Panc1 (cell line): Measurements from ENCODE around the gene GRID2. TPM values are rescaled to one million over a fixed set of nuclear protein-coding genes. Genes with fewer than 3 reads are reported as not detected.

Experiments used
- ATAC-seq: fragments of 200-7000 bp; cut with Tn5 transposase; 2 replicates; pipeline ENCODE4 v1.9.1; 2020; ENCODE audit warnings: mild to moderate bottlenecking, moderate library complexity
- BruUV-seq: library from RNA; stranded (reverse); fragments of 400-500 nt; replicated peaks from 2 replicates; lab custom pipeline; 2021; lab: Mats Ljungman, UMichigan
- CTCF ChIA-PET: fragments of 300-600 bp; sonication (Branson Sonifier 250); formaldehyde crosslinking; loops from one replicate; lab custom pipeline; 2022; ENCODE audit warnings: antibody characterized with exemption; lab: Charles Lee
- POLR2A ChIA-PET: fragments of 300-600 bp; sonication (Branson Sonifier 250); formaldehyde crosslinking; loops from one replicate; lab custom pipeline; 2022; ENCODE audit warnings: antibody characterized with exemption; lab: Charles Lee
- DNase-seq: peaks from one replicate; pipeline ENCODE4 v3.0.0-alpha.2; 2010; ENCODE audit warnings: low read depth, low spot score
- H3K27ac ChIP-seq: 2 replicates; pipeline ENCODE4 v1.5.1; 2011; ENCODE audit warnings: mild to moderate bottlenecking, low read length, inconsistent platforms
- H3K27me3 ChIP-seq: fragments of 200-500 bp; sonication (Bioruptor generic); 2 replicates; pipeline ENCODE4 v1.6.0; 2014; ENCODE audit warnings: low read length, inconsistent platforms; ENCODE audit not compliant: control insufficient read depth, insufficient read depth
- H3K36me3 ChIP-seq: fragments of 200-500 bp; sonication (Bioruptor generic); 2 replicates; pipeline ENCODE4 v1.5.1; 2014; ENCODE audit warnings: inconsistent platforms, mild to moderate bottlenecking, low read length, moderate library complexity; ENCODE audit not compliant: control insufficient read depth, insufficient read depth
- H3K4me1 ChIP-seq: 2 replicates; pipeline ENCODE4 v1.5.1; 2011; ENCODE audit warnings: inconsistent platforms, mild to moderate bottlenecking, low read length, moderate library complexity; ENCODE audit not compliant: control insufficient read depth, insufficient read depth
- H3K4me3 ChIP-seq, 2 experiments: 2 replicates each; pipeline ENCODE4 v1.5.1; 2011 to 2012; ENCODE audit warnings: low read depth in 2 of 2, low read length in 2 of 2, mild to moderate bottlenecking in 2 of 2, inconsistent platforms in 1 of 2, moderate library complexity in 1 of 2
- H3K9me3 ChIP-seq: fragments of 200-500 bp; sonication (Bioruptor generic); 2 replicates; pipeline ENCODE4 v1.5.1; 2014; ENCODE audit warnings: low read depth, mild to moderate bottlenecking, inconsistent platforms, low read length, moderate library complexity; ENCODE audit not compliant: control insufficient read depth, insufficient read depth
- CTCF ChIP-seq: fragments of 450-650 bp; IDR thresholded peaks from 2 replicates; pipeline ENCODE4 v1.5.1; 2017; ENCODE audit warnings: mild to moderate bottlenecking
- POLR2AphosphoS5 ChIP-seq: IDR thresholded peaks from 2 replicates; pipeline ENCODE4 v1.6.1; 2012; ENCODE audit warnings: mild to moderate bottlenecking, low read depth, low read length, moderate library complexity
- REST ChIP-seq, 2 experiments: IDR thresholded peaks; 2 replicates each; pipeline ENCODE4 v1.6.1; 2011 to 2012; ENCODE audit warnings: low read depth in 2 of 2, control low read depth in 1 of 2, low read length in 1 of 2, mild to moderate bottlenecking in 1 of 2, moderate library complexity in 1 of 2; ENCODE audit not compliant: insufficient read depth in 1 of 2
- SIN3A ChIP-seq: IDR thresholded peaks from 2 replicates; pipeline ENCODE4 v1.6.1; 2012; ENCODE audit warnings: low read depth, mild to moderate bottlenecking, low read length, moderate library complexity, borderline replicate concordance; ENCODE audit not compliant: insufficient read depth
- TCF7L2 ChIP-seq: IDR thresholded peaks from 2 replicates; pipeline ENCODE4 v1.6.1; 2011; ENCODE audit warnings: mild to moderate bottlenecking, low read depth, low read length, inconsistent platforms
- in situ Hi-C: cut with HindIII; loops from 2 replicates; pipeline ENCODE4 v1.10.0; 2016; ENCODE audit warnings: low sequenced_read_pairs, low pct_unique_long_range_greater_than_20kb
- intact Hi-C: fragments of 100-400 bp; cut with micrococcal nuclease; formaldehyde crosslinking; loops from one replicate; pipeline ENCODE4 v1.10.0; 2022; ENCODE audit not compliant: unreplicated experiment
- total RNA-seq: library from RNA; stranded (reverse); gene quantifications from one replicate; pipeline ENCODE4 v1.2.1, GENCODE V29; 2021; ENCODE audit not compliant: unreplicated experiment

The GRID2 gene
- total RNA-seq, 1 experiment from 2014 or later = 0.08 TPM

GRCh38 chr4:93746031-93746430, 1442.3 kb downstream of the GRID2 start:
- no peak overlapping the region for H3K27ac ChIP-seq
- no peak for TF ChIP-seq TCF7L2
- TF ChIP-seq POLR2AphosphoS5 = no peak
- no peak for TF ChIP-seq REST (IDR thresholded peaks at IDR 0.05; ENCODE audit: insufficient read depth in 1 of 2, low read depth in 2 of 2, low read length in 1 of 2)
- no peak for TF ChIP-seq CTCF
- H3K36me3 ChIP-seq = no peaks in the 10 kb centered on the region
- DNase-seq (no peak), ATAC-seq (no peak)
- POLR2A ChIA-PET = no interaction called here
- H3K4me1 ChIP-seq = no peaks in the 10 kb centered on the region
- in situ Hi-C loops (no loop called here), intact Hi-C loops (no loop called here)
- CTCF ChIA-PET = no interaction called here
- no TSS peak for BruUV-seq
- H3K9me3 ChIP-seq = no peaks in the 10 kb centered on the region
- no peaks in the 10 kb centered on the region for H3K27me3 ChIP-seq
- H3K4me3 ChIP-seq = no peak overlapping the region

GRCh38 chr4:93747220-93747619, 1443.5 kb downstream of the GRID2 start:
- ChIA-PET CTCF (no interaction called here), POLR2A (no interaction called here)
- in situ Hi-C loops (no loop called here), intact Hi-C loops (no loop called here)
- Histone ChIP-seq H3K4me3 (no peak overlapping the region), H3K36me3 (no peaks in the 10 kb centered on the region), H3K27me3 (no peaks in the 10 kb centered on the region), H3K9me3 (no peaks in the 10 kb centered on the region), H3K27ac (no peak overlapping the region), H3K4me1 (no peaks in the 10 kb centered on the region)
- no TSS peak for BruUV-seq
- TF ChIP-seq POLR2AphosphoS5 (no peak), TCF7L2 (no peak), REST (IDR thresholded peaks at IDR 0.05; ENCODE audit: insufficient read depth in 1 of 2, low read depth in 2 of 2, low read length in 1 of 2) (no peak), SIN3A (no peak), CTCF (no peak)
- no peak for DNase-seq
- ATAC-seq = no peak
